ENCODE results near the gene RALGAPA2. TPM values are rescaled to one million over a fixed set of nuclear protein-coding genes. Genes with fewer than 3 reads are reported as not detected.

Gene RALGAPA2
- polyA plus RNA-seq, 1 experiment = 2.2 TPM

GRCh38 chr20:20369250-20370093, 343.0 kb downstream of the RALGAPA2 start:
- Histone ChIP-seq H3K27me3 (ENCODE audit: control insufficient read depth, insufficient read depth, low read length) (peaks cover 85% of the 10 kb centered on the region), H3K9me3 (ENCODE audit: control insufficient read depth, insufficient read depth, low read length) (peaks cover 8% of the 10 kb centered on the region; the same call in 1 of the 2 replicates), H3K27ac (ENCODE audit: low read depth, low read length) (no peak overlapping the region), H3K4me3 (ENCODE audit: low read depth, low read length) (no peak overlapping the region)
- DNase-seq (ENCODE audit: low read depth, low spot score) = no peak
- CTCF ChIA-PET = interaction anchor here (3.5 kb wide), 1 partner anchor 224 kb away, joined by 20 read pairs; no protein-coding TSS in a partner anchor
- POLR2A ChIA-PET = no interaction called here
- no peak for TF ChIP-seq CTCF (IDR thresholded peaks at IDR 0.05; ENCODE audit: low read depth, low read length)

GRCh38 chr20:20368418-20369249, 343.8 kb downstream of the RALGAPA2 start:
- CTCF ChIA-PET = no interaction called here
- Histone ChIP-seq H3K4me3 (ENCODE audit: low read depth, low read length) (no peak overlapping the region), H3K27me3 (ENCODE audit: control insufficient read depth, insufficient read depth, low read length) (peaks cover 85% of the 10 kb centered on the region), H3K9me3 (ENCODE audit: control insufficient read depth, insufficient read depth, low read length) (peaks cover 13% of the 10 kb centered on the region; the same call in 1 of the 2 replicates), H3K27ac (ENCODE audit: low read depth, low read length) (no peak overlapping the region)
- POLR2A ChIA-PET = no interaction called here
- no peak for TF ChIP-seq CTCF (IDR thresholded peaks at IDR 0.05; ENCODE audit: low read depth, low read length)
- no peak for DNase-seq (ENCODE audit: low read depth, low spot score)

- no peak for DNase-seq (ENCODE audit: low read depth, low spot score)
- Histone ChIP-seq H3K27ac (ENCODE audit: low read depth, low read length) (no peak within 1 kb of the TSS), H3K27me3 (ENCODE audit: control insufficient read depth, insufficient read depth, low read length) (peaks cover 85% of the 10 kb centered on the region), H3K9me3 (ENCODE audit: control insufficient read depth, insufficient read depth, low read length) (peaks cover 13% of the 10 kb centered on the region; the same call in 1 of the 2 replicates), H3K4me3 (ENCODE audit: low read depth, low read length) (no peak within 1 kb of the TSS)
- CTCF ChIA-PET = no interaction called here
- POLR2A ChIA-PET = no interaction called here
- no peak for TF ChIP-seq CTCF (IDR thresholded peaks at IDR 0.05; ENCODE audit: low read depth, low read length)
These were observed 344.6 kb downstream of the RALGAPA2 start, which contains the start of gene INSM1 for GRCh38 chr20:20367575-20368417. Gene INSM1 (plus strand): TSS chr20:20368104. CDS start chr20:20368268, 164 bp downstream.

- peaks cover 85% of the 10 kb centered on the region for H3K27me3 ChIP-seq (ENCODE audit: control insufficient read depth, insufficient read depth, low read length)
- ChIA-PET CTCF (interaction anchor here (1.4 kb wide), 1 partner anchor 227 kb away, joined by 3 read pairs; no protein-coding TSS in a partner anchor), POLR2A (no interaction called here)
- H3K4me3 ChIP-seq (ENCODE audit: low read depth, low read length) = no peak overlapping the region
- no peak for DNase-seq (ENCODE audit: low read depth, low spot score)
- H3K9me3 ChIP-seq (ENCODE audit: control insufficient read depth, insufficient read depth, low read length) = peaks cover 13% of the 10 kb centered on the region; the same call in 1 of the 2 replicates
- no peak overlapping the region for H3K27ac ChIP-seq (ENCODE audit: low read depth, low read length)
- TF ChIP-seq CTCF (IDR thresholded peaks at IDR 0.05; ENCODE audit: low read depth, low read length) = no peak
These were observed 345.4 kb downstream of the RALGAPA2 start for GRCh38 chr20:20366876-20367574.
